Tibial nerve (tissue), 4 donors: Measurements from ENCODE around the gene ETNK2. TPM values are rescaled to one million over a fixed set of nuclear protein-coding genes. Genes with fewer than 3 reads are reported as not detected.

Source experiments
- DNase-seq, 2 donors: peaks; one replicate each; pipeline ENCODE4 v3.0.0-alpha.2; 2019; ENCODE audit warnings: low spot score in 2 of 2
- H3K27ac ChIP-seq, 4 donors: fragments of 200-600 bp; sonication (generic) in 3 of 4; one replicate each; pipeline ENCODE4 v1.5.1; 2017 to 2019; ENCODE audit warnings: mild to moderate bottlenecking in 1 of 4
- H3K27me3 ChIP-seq, 2 donors: fragments of 200-600 bp; sonication (generic) in 1 of 2; one replicate each; pipeline versions ENCODE4 v1.5.1 to v1.6.0; 2017 to 2019
- H3K36me3 ChIP-seq, 3 donors: fragments of 200-600 bp; sonication (generic); one replicate each; pipeline ENCODE4 v1.5.1; 2018 to 2019
- H3K4me1 ChIP-seq, 4 donors: fragments of 200-600 bp; sonication (generic) in 3 of 4; one replicate each; pipeline ENCODE4 v1.5.1; 2017 to 2019
- H3K4me3 ChIP-seq, 4 donors: fragments of 200-600 bp; sonication (generic) in 3 of 4; one replicate each; pipeline ENCODE4 v1.5.1; 2017 to 2019; ENCODE audit warnings: mild to moderate bottlenecking in 1 of 4, moderate library complexity in 1 of 4
- H3K9me3 ChIP-seq, 4 donors: fragments of 200-600 bp; sonication (generic) in 3 of 4; one replicate each; pipeline ENCODE4 v1.5.1; 2017 to 2019
- EP300 ChIP-seq, 2 donors: sonication (generic); formaldehyde crosslinking; IDR thresholded peaks; one replicate each; pipeline ENCODE4 v1.6.1; 2017; ENCODE audit warnings: antibody characterized with exemption in 2 of 2, mild to moderate bottlenecking in 1 of 2
- POLR2A ChIP-seq, 2 donors: fragments of 450-650 bp; IDR thresholded peaks; one replicate each; pipeline ENCODE4 v1.6.1; 2017; ENCODE audit warnings: antibody characterized with exemption in 2 of 2, mild to moderate bottlenecking in 2 of 2, moderate library complexity in 2 of 2
- WGBS, 2 donors: methylation state at CpG; one replicate each; pipeline ENCODE4 v1.1.5; 2018; 5-methylcytosine and 5-hydroxymethylcytosine counted together
- total RNA-seq, 4 donors: library from RNA; depleted of rRNA; stranded (reverse); fragments of >200 nt; gene quantifications; one replicate each; pipeline ENCODE4 v1.1.0, GENCODE V29; 2016
- TF ChIP-seq, protein P1 (sequence below), 5 experiments: fragments of 200-600 bp in 3 of 5; fragments of 450-650 bp in 2 of 5; sonication (generic) in 3 of 5; IDR thresholded peaks; one replicate each; pipeline ENCODE4 v1.5.1; 2016 to 2019; ENCODE audit warnings: antibody characterized with exemption in 5 of 5, mild to moderate bottlenecking in 3 of 5, moderate library complexity in 2 of 5

Gene ETNK2
- total RNA-seq, 4 donors from 2014 or later: 24.6 to 95.2 (median 67.8) TPM

- WGBS, 2 donors: 35 to 40% methylated on average over 15 of the region's 15 CpGs
- Histone ChIP-seq H3K4me1 (peaks cover 10 to 100% (median 80%) of the 10 kb centered on the region in 4 donors), H3K9me3 (no peaks in the 10 kb centered on the region), H3K4me3 (peak overlapping the region in 2 of 4 donors; percentile 18 to 37), H3K27ac (peak overlapping the region; percentile 76 to 97 (median 92)), H3K27me3 (no peaks in the 10 kb centered on the region), H3K36me3 (no peaks in the 10 kb centered on the region)
- DNase-seq: peak; percentile 56 to 71
- peak in 1 of 2 donors; percentile 32 for TF ChIP-seq POLR2A (IDR thresholded peaks at IDR 0.05)
- peak; percentile 62 to 88 for TF ChIP-seq EP300 (IDR thresholded peaks at IDR 0.05)
- TF ChIP-seq, protein P1, sequence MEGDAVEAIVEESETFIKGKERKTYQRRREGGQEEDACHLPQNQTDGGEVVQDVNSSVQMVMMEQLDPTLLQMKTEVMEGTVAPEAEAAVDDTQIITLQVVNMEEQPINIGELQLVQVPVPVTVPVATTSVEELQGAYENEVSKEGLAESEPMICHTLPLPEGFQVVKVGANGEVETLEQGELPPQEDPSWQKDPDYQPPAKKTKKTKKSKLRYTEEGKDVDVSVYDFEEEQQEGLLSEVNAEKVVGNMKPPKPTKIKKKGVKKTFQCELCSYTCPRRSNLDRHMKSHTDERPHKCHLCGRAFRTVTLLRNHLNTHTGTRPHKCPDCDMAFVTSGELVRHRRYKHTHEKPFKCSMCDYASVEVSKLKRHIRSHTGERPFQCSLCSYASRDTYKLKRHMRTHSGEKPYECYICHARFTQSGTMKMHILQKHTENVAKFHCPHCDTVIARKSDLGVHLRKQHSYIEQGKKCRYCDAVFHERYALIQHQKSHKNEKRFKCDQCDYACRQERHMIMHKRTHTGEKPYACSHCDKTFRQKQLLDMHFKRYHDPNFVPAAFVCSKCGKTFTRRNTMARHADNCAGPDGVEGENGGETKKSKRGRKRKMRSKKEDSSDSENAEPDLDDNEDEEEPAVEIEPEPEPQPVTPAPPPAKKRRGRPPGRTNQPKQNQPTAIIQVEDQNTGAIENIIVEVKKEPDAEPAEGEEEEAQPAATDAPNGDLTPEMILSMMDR (IDR thresholded peaks at IDR 0.05): peak in 2 of 5 experiments; percentile 21 to 48
Observed at GRCh38 chr1:204089044-204089751, 62.6 kb downstream of the ETNK2 start.

DNA sequence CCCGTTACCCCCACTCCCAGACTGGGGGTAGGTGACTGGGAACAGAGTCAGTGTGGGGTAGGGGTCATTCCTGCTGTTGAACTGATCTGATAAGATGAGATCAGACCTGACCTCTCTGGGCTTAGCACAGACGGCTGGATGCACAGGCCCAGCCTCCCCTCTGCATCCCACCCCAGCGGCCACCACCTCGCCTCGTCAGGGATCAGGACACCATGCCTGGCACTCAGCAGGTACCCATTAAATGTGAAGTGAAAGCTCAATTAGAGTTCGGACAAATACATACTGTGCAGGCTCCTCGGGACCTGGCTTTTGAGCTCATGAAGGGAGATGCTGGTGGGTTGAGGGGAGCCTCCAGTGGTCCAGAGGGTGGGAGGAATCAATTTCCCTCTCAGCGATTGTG, 63.2 kb downstream of the ETNK2 start:
- H3K27me3 ChIP-seq: no peaks in the 10 kb centered on the region
- WGBS, 2 donors: 48 to 57% methylated on average over 8 of the region's 8 CpGs
- H3K27ac ChIP-seq: peak overlapping the region; percentile 76 to 97 (median 92)
- TF ChIP-seq POLR2A (IDR thresholded peaks at IDR 0.05) (no peak), EP300 (IDR thresholded peaks at IDR 0.05) (no peak)
- TF ChIP-seq, protein P1 (IDR thresholded peaks at IDR 0.05): no peak
- no peaks in the 10 kb centered on the region for H3K9me3 ChIP-seq
- no peaks in the 10 kb centered on the region for H3K36me3 ChIP-seq
- no peak for DNase-seq
- H3K4me3 ChIP-seq: peak overlapping the region in 3 of 4 donors; percentile 8 to 37 (median 18)
- peaks cover 10 to 100% (median 79%) of the 10 kb centered on the region in 4 donors for H3K4me1 ChIP-seq

GRCh38 chr1:204087893-204088528, 63.8 kb downstream of the ETNK2 start:
- peak overlapping the region; percentile 76 to 97 (median 92) for H3K27ac ChIP-seq
- DNase-seq: peak in 1 of 2 donors; percentile 78
- WGBS, 2 donors: 56 to 58% methylated on average over 7 of the region's 7 CpGs
- TF ChIP-seq, protein P1 (IDR thresholded peaks at IDR 0.05): no peak
- TF ChIP-seq EP300 (IDR thresholded peaks at IDR 0.05) (no peak), POLR2A (IDR thresholded peaks at IDR 0.05) (no peak)
- peak overlapping the region in 1 of 4 donors; percentile 37 for H3K4me3 ChIP-seq
- no peaks in the 10 kb centered on the region for H3K9me3 ChIP-seq
- peaks cover 10 to 100% (median 80%) of the 10 kb centered on the region in 4 donors for H3K4me1 ChIP-seq
- H3K27me3 ChIP-seq: no peaks in the 10 kb centered on the region
- no peaks in the 10 kb centered on the region for H3K36me3 ChIP-seq

DNA sequence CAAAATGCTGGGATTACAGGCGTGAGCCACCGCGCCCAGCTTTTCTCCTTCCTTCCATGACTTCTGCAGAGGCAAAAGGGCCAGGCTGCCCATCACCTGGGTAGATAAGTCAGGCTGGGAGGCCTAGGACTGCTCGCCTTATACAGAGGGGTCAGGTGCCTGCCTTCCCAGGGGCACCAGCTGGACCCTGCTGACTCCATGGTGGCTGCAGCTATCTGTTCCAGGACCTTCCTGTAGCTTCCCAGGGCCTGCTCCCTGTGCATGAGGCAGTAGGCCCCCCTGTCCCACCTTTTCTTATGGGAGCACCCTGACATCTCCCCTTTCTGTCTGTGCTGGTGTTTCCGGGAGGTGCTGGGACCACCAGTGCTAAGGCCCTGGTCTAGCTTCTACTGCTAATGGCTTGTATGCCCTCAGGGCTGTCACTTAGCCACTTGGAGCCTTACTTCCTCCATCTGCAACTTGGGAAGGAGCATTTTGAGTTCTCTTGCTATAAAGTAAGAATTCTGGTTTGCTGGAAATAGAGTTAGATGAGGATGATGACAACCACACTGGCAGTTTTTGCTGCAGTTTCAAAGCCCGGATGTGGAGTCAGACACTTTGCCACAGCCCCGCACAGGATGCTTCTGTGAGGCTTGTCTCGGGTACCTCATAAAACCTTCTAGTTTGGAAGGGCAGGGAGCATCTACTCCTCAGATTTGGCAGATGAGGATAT, 64.5 kb downstream of the ETNK2 start:
- DNase-seq: no peak
- no peaks in the 10 kb centered on the region for H3K9me3 ChIP-seq
- no peak overlapping the region for H3K4me3 ChIP-seq
- no peaks in the 10 kb centered on the region for H3K27me3 ChIP-seq
- 78 to 85% methylated on average over 8 of the region's 8 CpGs for WGBS, 2 donors
- no peaks in the 10 kb centered on the region for H3K36me3 ChIP-seq
- peaks cover 10 to 100% (median 85%) of the 10 kb centered on the region in 4 donors for H3K4me1 ChIP-seq
- H3K27ac ChIP-seq: peak overlapping the region; percentile 76 to 97 (median 92)
- TF ChIP-seq, protein P1 (IDR thresholded peaks at IDR 0.05): no peak
- TF ChIP-seq POLR2A (IDR thresholded peaks at IDR 0.05) (no peak), EP300 (IDR thresholded peaks at IDR 0.05) (no peak)
